DMS79 (cell line): ENCODE results near the gene YIF1B.
"Not testable (repeated sequence)": the region's sequence is repeated elsewhere in the genome, so short reads cannot be mapped to it uniquely, and the experiment has no call there.

ENCODE experiments used
- DNase-seq: peaks from one replicate; lab custom pipeline; 2025; lab: John Stamatoyannopoulos, UW

YIF1B gene

GRCh38 chr19:38274739-38275138 lies 41.0 kb downstream of the YIF1B start:
- DNase-seq, result no peak

GRCh38 chr19:38273499-38273898 lies 42.2 kb downstream of the YIF1B start:
- DNase-seq, result no peak

- no peak for DNase-seq
Observed at GRCh38 chr19:38270587-38271167, 45.1 kb downstream of the YIF1B start.

GRCh38 chr19:38268539-38268938 lies 47.2 kb downstream of the YIF1B start:
- no peak for DNase-seq

GRCh38 chr19:38267761-38268483 lies 47.8 kb downstream of the YIF1B start:
- no peak for DNase-seq

GRCh38 chr19:38266981-38267597 lies 48.7 kb downstream of the YIF1B start:
- DNase-seq, result no peak

- DNase-seq, result peak; percentile 67
Observed at GRCh38 chr19:38265921-38266429, 49.8 kb downstream of the YIF1B start.

GRCh38 chr19:38265213-38265861 lies 50.4 kb downstream of the YIF1B start:
- peak; percentile 67 for DNase-seq

GRCh38 chr19:38264486-38265212 lies 51.1 kb downstream of the YIF1B start, which contains the start of gene SPINT2:
TSS of gene SPINT2 (plus strand) at chr19:38264573. CDS start at chr19:38264893, 320 bp downstream.
- peak; percentile 96 for DNase-seq

- DNase-seq, result no peak
Observed at GRCh38 chr19:38263689-38264485, 51.9 kb downstream of the YIF1B start.

- DNase-seq, result no peak
Observed at GRCh38 chr19:38262585-38263268, 53.0 kb downstream of the YIF1B start.

- DNase-seq, result not testable (repeated sequence)
Observed at GRCh38 chr19:38261942-38262341, 53.8 kb downstream of the YIF1B start.

GRCh38 chr19:38255383-38256014 lies 60.2 kb downstream of the YIF1B start:
- DNase-seq, result no peak

GRCh38 chr19:38253788-38254187 lies 62.0 kb downstream of the YIF1B start:
- DNase-seq, result no peak
